ENCODE results near the gene THSD8.
"Not testable (repeated sequence)": the region's sequence is repeated elsewhere in the genome, so short reads cannot be mapped to it uniquely, and the experiment has no call there.

Gene THSD8

GRCh38 chr19:12794196-12794941 lies 7.5 kb upstream of the THSD8 start:
- Histone ChIP-seq H3K36me3 (ENCODE audit: control insufficient read depth, insufficient read depth, low read length) (peaks cover 7% of the 10 kb centered on the region), H3K27me3 (ENCODE audit: control insufficient read depth, insufficient read depth, low read length) (peaks cover 7% of the 10 kb centered on the region; the same call in 1 of the 2 replicates), H3K9me3 (ENCODE audit: control insufficient read depth, insufficient read depth, low read depth, low read length) (no peaks in the 10 kb centered on the region), H3K4me3 (ENCODE audit: low read depth, low read length) (peak overlapping the region; percentile 65), H3K9ac (ENCODE audit: low read length) (peak overlapping the region; percentile 77), H3K4me1 (ENCODE audit: control insufficient read depth, insufficient read depth, low read length) (peaks cover 23% of the 10 kb centered on the region), H3K27ac (ENCODE audit: low read depth, low read length) (peak overlapping the region; percentile 94)

DNA sequence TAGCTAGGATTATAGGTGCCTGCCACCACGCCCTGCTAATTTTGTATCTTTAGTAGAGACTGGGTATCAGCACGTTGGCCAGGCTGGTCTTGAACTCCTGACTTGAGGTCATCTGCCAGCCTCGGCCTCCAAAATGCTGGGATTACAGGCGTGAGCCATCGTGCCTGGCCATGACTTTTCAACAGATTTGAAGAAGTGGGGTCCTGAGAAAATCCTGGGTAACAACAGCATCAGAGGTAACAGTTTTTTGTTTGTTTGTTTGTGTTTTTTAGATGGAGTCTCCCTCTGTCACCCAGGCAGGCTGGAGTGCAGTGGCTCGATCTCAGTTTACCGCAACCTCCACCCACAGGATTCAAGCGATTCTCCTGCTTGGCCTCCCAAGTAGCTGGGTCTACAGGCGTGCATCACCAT lies 6.9 kb upstream of the THSD8 start:
- H3K4me3 ChIP-seq (ENCODE audit: low read depth, low read length), result no peak overlapping the region
- H3K27ac ChIP-seq (ENCODE audit: low read depth, low read length), result no peak overlapping the region
- H3K36me3 ChIP-seq (ENCODE audit: control insufficient read depth, insufficient read depth, low read length), result peaks cover 13% of the 10 kb centered on the region
- no peaks in the 10 kb centered on the region for H3K9me3 ChIP-seq (ENCODE audit: control insufficient read depth, insufficient read depth, low read depth, low read length)
- peaks cover 22% of the 10 kb centered on the region for H3K4me1 ChIP-seq (ENCODE audit: control insufficient read depth, insufficient read depth, low read length)
- H3K9ac ChIP-seq (ENCODE audit: low read length), result no peak overlapping the region
- H3K27me3 ChIP-seq (ENCODE audit: control insufficient read depth, insufficient read depth, low read length), result peaks cover 7% of the 10 kb centered on the region; the same call in 1 of the 2 replicates

- Histone ChIP-seq H3K27me3 (ENCODE audit: control insufficient read depth, insufficient read depth, low read length) (no peaks in the 10 kb centered on the region), H3K9ac (ENCODE audit: low read length) (no peak overlapping the region), H3K27ac (ENCODE audit: low read depth, low read length) (no peak overlapping the region), H3K36me3 (ENCODE audit: control insufficient read depth, insufficient read depth, low read length) (peaks cover 23% of the 10 kb centered on the region), H3K4me3 (ENCODE audit: low read depth, low read length) (no peak overlapping the region), H3K4me1 (ENCODE audit: control insufficient read depth, insufficient read depth, low read length) (peaks cover 20% of the 10 kb centered on the region), H3K9me3 (ENCODE audit: control insufficient read depth, insufficient read depth, low read depth, low read length) (no peaks in the 10 kb centered on the region)
Observed at GRCh38 chr19:12796146-12797071, 5.5 kb upstream of the THSD8 start.

DNA sequence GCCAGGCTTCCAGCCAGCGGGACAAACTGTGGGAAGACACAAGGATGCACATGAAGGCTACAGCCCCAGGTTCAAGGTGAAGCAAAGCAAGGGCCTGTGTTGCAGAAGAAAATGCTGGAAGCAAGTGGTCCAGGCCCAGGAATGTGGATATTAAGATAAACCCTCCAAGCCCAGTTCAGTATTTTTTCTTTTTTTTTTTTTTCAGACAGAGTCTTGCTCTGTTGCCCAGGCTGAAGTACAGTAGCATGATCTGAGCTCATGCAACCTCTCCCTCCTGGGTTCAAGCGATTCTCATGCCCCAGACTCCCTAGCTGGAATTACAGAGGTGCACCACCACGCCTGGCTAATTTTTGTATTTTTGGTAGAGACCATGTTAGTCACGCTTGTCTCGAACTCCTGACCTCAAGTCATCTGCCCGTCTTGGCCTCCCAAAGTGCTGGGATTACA lies 4.7 kb upstream of the THSD8 start:
- Histone ChIP-seq H3K9ac (ENCODE audit: low read length) (no peak overlapping the region), H3K36me3 (ENCODE audit: control insufficient read depth, insufficient read depth, low read length) (peaks cover 23% of the 10 kb centered on the region), H3K4me1 (ENCODE audit: control insufficient read depth, insufficient read depth, low read length) (peaks cover 20% of the 10 kb centered on the region), H3K4me3 (ENCODE audit: low read depth, low read length) (no peak overlapping the region), H3K27me3 (ENCODE audit: control insufficient read depth, insufficient read depth, low read length) (no peaks in the 10 kb centered on the region; the same call in 1 of the 2 replicates), H3K27ac (ENCODE audit: low read depth, low read length) (no peak overlapping the region), H3K9me3 (ENCODE audit: control insufficient read depth, insufficient read depth, low read depth, low read length) (no peaks in the 10 kb centered on the region)

GRCh38 chr19:12797607-12798006 lies 4.3 kb upstream of the THSD8 start:
- not testable (repeated sequence) for H3K4me3 ChIP-seq (ENCODE audit: low read depth, low read length); H3K27me3 ChIP-seq (ENCODE audit: control insufficient read depth, insufficient read depth, low read length); H3K9me3 ChIP-seq (ENCODE audit: control insufficient read depth, insufficient read depth, low read depth, low read length); H3K27ac ChIP-seq (ENCODE audit: low read depth, low read length); H3K9ac ChIP-seq (ENCODE audit: low read length)
- peaks cover 20% of the 10 kb centered on the region for H3K4me1 ChIP-seq (ENCODE audit: control insufficient read depth, insufficient read depth, low read length)
- peaks cover 23% of the 10 kb centered on the region for H3K36me3 ChIP-seq (ENCODE audit: control insufficient read depth, insufficient read depth, low read length)

GRCh38 chr19:12799742-12800465 lies 2.0 kb upstream of the THSD8 start:
- H3K27ac ChIP-seq (ENCODE audit: low read depth, low read length), result no peak overlapping the region
- peak overlapping the region; percentile 96; the same call in 1 of the 2 replicates for H3K4me3 ChIP-seq (ENCODE audit: low read depth, low read length)
- peaks cover 15% of the 10 kb centered on the region for H3K4me1 ChIP-seq (ENCODE audit: control insufficient read depth, insufficient read depth, low read length)
- peaks cover 6% of the 10 kb centered on the region for H3K27me3 ChIP-seq (ENCODE audit: control insufficient read depth, insufficient read depth, low read length)
- peaks cover 23% of the 10 kb centered on the region for H3K36me3 ChIP-seq (ENCODE audit: control insufficient read depth, insufficient read depth, low read length)
- H3K9ac ChIP-seq (ENCODE audit: low read length), result no peak overlapping the region
- no peaks in the 10 kb centered on the region for H3K9me3 ChIP-seq (ENCODE audit: control insufficient read depth, insufficient read depth, low read depth, low read length)

- Histone ChIP-seq H3K36me3 (ENCODE audit: control insufficient read depth, insufficient read depth, low read length) (peaks cover 23% of the 10 kb centered on the region), H3K27ac (ENCODE audit: low read depth, low read length) (no peak overlapping the region), H3K4me1 (ENCODE audit: control insufficient read depth, insufficient read depth, low read length) (peaks cover 15% of the 10 kb centered on the region), H3K27me3 (ENCODE audit: control insufficient read depth, insufficient read depth, low read length) (peaks cover 6% of the 10 kb centered on the region), H3K9me3 (ENCODE audit: control insufficient read depth, insufficient read depth, low read depth, low read length) (no peaks in the 10 kb centered on the region), H3K9ac (ENCODE audit: low read length) (no peak overlapping the region), H3K4me3 (ENCODE audit: low read depth, low read length) (peak overlapping the region; percentile 96)
Observed at GRCh38 chr19:12800466-12800770, 1.5 kb upstream of the THSD8 start.

DNA sequence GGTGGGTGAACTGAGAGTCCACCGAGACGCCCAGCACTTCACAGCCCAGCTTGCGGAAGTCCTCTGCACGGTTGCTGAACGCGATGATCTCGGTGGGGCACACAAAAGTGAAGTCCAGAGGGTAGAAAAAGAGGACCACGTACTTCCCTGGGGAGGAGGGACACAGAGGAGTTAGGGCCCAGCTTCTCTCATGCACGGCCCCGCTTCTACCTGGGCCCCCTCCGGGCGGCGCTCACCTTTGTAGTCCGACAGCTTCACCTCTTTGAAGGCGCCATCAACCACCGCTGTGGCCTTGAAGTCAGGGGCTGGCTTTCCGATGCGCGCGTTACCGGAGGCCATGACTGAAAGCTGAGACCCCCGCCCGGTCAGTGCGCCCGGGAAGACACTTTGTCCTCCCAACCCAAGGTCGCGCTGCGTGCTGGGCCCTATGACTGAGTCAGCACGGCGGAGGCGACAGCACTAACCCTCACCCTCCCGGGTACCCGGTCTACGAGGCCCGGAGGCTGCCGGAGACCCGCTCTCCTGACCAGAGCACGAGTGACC lies 875 bp upstream of the THSD8 start:
- Histone ChIP-seq H3K36me3 (ENCODE audit: control insufficient read depth, insufficient read depth, low read length) (peaks cover 23% of the 10 kb centered on the region), H3K4me3 (ENCODE audit: low read depth, low read length) (peak overlapping the region; percentile 96), H3K27ac (ENCODE audit: low read depth, low read length) (peak overlapping the region; percentile 70; the same call in 1 of the 2 replicates), H3K9ac (ENCODE audit: low read length) (peak overlapping the region; percentile 91), H3K4me1 (ENCODE audit: control insufficient read depth, insufficient read depth, low read length) (peaks cover 13% of the 10 kb centered on the region), H3K9me3 (ENCODE audit: control insufficient read depth, insufficient read depth, low read depth, low read length) (no peaks in the 10 kb centered on the region), H3K27me3 (ENCODE audit: control insufficient read depth, insufficient read depth, low read length) (peaks cover 6% of the 10 kb centered on the region)

DNA sequence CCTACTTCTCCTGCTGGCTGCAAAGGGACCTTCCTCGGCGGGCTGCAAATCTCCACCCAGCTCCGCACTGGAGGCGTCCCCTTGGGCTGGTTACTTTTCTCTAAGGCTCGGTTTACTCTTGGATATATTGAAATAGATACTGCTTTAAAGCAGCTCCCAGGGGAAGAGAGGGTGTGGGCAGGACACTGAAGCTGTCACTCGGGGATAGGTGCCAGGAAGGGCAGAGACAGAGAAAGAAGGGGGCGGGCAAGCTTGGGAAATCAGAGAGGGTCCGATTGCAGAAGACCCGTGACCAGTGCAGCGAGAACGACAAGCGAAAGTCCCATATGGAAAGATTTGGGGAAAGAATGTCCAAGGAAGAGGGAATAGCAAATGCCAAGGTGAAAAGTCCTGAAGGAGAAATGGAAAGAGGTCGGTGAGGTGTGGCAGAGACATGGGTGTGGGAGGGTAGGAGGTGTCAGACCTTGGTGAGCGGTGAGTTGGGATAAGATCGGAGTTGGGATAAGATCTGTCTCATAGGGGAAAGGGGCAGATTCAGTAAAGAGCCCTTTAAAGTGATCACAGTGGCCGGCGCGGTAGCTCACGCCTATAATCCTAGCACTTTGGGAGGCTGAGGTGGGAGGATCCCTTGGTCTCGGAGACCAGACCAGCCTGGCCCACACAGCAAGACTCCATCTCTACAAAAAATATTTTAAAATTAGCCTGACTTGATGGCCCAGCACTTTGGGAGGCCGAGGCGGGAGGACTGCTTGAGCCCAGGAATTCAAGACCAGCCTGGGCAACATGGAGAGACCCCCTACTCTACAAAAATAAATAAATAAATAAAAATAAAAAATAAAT lies 618 bp downstream of the THSD8 start:
- H3K4me1 ChIP-seq (ENCODE audit: control insufficient read depth, insufficient read depth, low read length), result peaks cover 17% of the 10 kb centered on the region
- H3K27me3 ChIP-seq (ENCODE audit: control insufficient read depth, insufficient read depth, low read length), result peaks cover 6% of the 10 kb centered on the region
- no peaks in the 10 kb centered on the region for H3K9me3 ChIP-seq (ENCODE audit: control insufficient read depth, insufficient read depth, low read depth, low read length)
- H3K27ac ChIP-seq (ENCODE audit: low read depth, low read length), result no peak overlapping the region
- H3K36me3 ChIP-seq (ENCODE audit: control insufficient read depth, insufficient read depth, low read length), result peaks cover 27% of the 10 kb centered on the region
- H3K4me3 ChIP-seq (ENCODE audit: low read depth, low read length), result peak overlapping the region; percentile 96
- peak overlapping the region; percentile 91 for H3K9ac ChIP-seq (ENCODE audit: low read length)

DNA sequence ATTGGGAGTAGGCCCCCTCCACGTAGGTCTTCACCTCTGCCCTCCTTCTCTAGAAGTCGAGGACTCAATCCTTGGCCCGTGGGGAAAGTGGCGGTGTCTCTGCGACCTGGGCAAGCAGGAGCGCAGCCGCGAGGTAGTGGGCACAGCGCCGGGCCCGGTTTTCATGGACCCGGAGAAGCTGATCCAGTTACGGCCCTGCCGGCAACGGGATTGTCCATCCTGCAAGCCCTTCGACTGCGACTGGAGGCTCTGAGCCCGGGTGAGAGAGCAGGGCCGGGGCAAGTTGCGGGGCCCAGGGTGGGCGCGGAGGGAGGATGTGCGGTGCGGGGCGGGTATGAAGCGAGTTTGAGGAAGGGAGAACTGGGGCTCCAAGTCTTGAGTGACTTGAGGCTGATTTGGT lies 2.2 kb downstream of the THSD8 start:
- no peak overlapping the region for H3K27ac ChIP-seq (ENCODE audit: low read depth, low read length)
- H3K27me3 ChIP-seq (ENCODE audit: control insufficient read depth, insufficient read depth, low read length), result peaks cover 6% of the 10 kb centered on the region
- no peak overlapping the region for H3K4me3 ChIP-seq (ENCODE audit: low read depth, low read length)
- H3K4me1 ChIP-seq (ENCODE audit: control insufficient read depth, insufficient read depth, low read length), result peaks cover 17% of the 10 kb centered on the region
- H3K9me3 ChIP-seq (ENCODE audit: control insufficient read depth, insufficient read depth, low read depth, low read length), result no peaks in the 10 kb centered on the region
- peaks cover 32% of the 10 kb centered on the region for H3K36me3 ChIP-seq (ENCODE audit: control insufficient read depth, insufficient read depth, low read length)
- H3K9ac ChIP-seq (ENCODE audit: low read length), result no peak overlapping the region

Measured in HUES6 (cell line).